RWPE1 (cell line): ENCODE data around the gene ARID3B.

Source experiments
- CTCF ChIA-PET: fragments of 350-600 bp; sonication (Branson Sonifier 250); formaldehyde crosslinking; extraction: SDS; loops from one replicate; lab custom pipeline; 2021; lab: Yijun Ruan, JAX
- POLR2A ChIA-PET: fragments of 400-600 bp; formaldehyde crosslinking; extraction: SDS; loops from one replicate; lab custom pipeline; 2020; ENCODE audit warnings: antibody characterized with exemption; ENCODE audit not compliant: low non-redundant PET; lab: Yijun Ruan, JAX
- DNase-seq: peaks from one replicate; pipeline ENCODE4 v3.0.0; 2012; ENCODE audit warnings: low spot score
- H3K27ac ChIP-seq: fragments of 450-650 bp; 2 replicates; pipeline ENCODE4 v1.5.1; 2017
- TF ChIP-seq, protein P1 (sequence below): fragments of 450-650 bp; conservative IDR thresholded peaks from 2 replicates; pipeline ENCODE4 v1.5.1; 2017; ENCODE audit warnings: low read depth, mild to moderate bottlenecking

Gene ARID3B

DNA sequence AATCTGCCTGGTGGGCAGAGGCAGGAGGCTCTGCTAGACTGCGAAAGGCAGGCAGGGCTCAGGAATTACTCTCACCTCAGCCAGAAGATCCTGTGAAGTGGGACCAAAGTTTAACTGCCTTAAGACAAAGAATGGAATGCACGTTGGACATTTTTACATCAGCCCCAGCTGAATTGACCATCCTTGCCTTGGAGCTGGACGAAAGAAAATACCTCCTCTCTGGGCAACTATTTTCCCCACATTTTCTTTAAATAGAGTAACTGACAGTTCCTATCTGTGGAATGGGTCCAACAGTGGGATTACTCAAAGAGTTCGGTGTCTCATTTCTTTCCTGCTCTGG lies 28.7 kb downstream of the ARID3B start:
- TF ChIP-seq, protein P1, sequence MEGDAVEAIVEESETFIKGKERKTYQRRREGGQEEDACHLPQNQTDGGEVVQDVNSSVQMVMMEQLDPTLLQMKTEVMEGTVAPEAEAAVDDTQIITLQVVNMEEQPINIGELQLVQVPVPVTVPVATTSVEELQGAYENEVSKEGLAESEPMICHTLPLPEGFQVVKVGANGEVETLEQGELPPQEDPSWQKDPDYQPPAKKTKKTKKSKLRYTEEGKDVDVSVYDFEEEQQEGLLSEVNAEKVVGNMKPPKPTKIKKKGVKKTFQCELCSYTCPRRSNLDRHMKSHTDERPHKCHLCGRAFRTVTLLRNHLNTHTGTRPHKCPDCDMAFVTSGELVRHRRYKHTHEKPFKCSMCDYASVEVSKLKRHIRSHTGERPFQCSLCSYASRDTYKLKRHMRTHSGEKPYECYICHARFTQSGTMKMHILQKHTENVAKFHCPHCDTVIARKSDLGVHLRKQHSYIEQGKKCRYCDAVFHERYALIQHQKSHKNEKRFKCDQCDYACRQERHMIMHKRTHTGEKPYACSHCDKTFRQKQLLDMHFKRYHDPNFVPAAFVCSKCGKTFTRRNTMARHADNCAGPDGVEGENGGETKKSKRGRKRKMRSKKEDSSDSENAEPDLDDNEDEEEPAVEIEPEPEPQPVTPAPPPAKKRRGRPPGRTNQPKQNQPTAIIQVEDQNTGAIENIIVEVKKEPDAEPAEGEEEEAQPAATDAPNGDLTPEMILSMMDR: no peak
- CTCF ChIA-PET: no interaction called here
- no peak overlapping the region for H3K27ac ChIP-seq
- no peak for DNase-seq
- POLR2A ChIA-PET: no interaction called here

DNA sequence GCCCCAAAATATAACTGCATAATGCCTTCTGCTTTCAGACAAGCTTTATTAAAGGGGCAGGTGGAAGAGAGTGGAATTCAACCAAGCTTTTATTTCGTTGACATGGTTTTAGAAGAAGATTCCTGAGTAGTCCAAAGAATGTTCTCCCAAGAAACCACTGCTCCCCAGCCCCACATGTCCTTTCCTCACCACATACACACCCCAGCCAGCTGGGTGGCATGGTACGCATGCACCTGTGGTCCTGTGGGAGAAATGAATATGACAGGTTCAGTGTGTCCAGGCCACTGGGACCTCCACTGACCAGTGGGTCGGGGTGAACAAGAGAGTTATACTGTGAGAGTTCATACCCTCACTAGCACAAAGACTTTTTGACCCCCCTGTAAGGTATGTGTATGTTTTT lies 30.2 kb downstream of the ARID3B start:
- ChIA-PET POLR2A (interaction anchor here (1.0 kb wide), 1 partner anchor 17 kb away, joined by 7 read pairs; no protein-coding TSS in a partner anchor), CTCF (no interaction called here)
- DNase-seq: no peak
- no peak overlapping the region for H3K27ac ChIP-seq
- TF ChIP-seq, protein P1: no peak

DNA sequence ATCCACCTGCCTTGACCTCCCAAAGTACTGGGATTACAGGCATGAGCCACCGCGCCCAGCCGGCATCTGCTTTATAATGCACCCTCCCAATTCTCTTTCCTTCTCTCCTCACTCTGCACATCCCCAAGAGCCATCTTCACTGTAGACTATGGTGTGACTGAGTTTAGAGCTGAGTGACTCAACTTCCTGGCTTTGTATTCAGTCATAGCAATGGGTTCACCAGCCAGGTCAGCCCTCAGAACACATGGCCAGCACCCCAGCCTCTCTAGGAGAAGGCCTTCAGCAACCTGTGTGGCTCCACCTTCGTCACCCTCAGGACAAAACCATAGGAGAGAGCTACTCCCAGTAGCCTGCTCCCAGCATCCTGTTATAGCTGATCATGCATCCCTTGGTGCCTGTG lies 33.0 kb downstream of the ARID3B start:
- no peak overlapping the region for H3K27ac ChIP-seq
- DNase-seq: no peak
- TF ChIP-seq, protein P1: no peak
- CTCF ChIA-PET: no interaction called here
- POLR2A ChIA-PET: no interaction called here

DNA sequence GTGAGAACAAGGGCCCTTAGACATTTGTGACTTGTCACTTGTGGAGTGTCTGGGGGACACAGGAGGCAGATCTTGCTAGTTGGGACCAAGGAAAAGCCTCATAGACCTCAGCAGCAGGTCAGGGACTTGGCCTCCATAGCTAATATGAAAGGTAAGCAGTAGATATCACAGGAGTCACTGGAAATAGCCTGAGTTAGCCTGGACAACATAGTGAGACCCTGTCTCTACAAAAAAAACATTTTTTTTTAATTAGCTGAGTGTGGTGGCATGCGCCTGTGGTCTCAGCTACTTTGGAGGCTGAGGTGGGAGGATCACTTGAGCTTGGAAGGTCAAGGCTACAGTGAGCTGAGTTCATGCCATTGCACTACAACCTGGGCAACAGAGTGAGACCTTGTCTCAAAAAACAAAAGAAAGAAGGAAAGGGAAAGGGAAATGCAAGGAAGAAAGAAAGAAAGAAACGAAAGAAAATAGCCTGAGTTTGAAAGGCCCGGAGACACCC lies 37.5 kb downstream of the ARID3B start:
- ChIA-PET POLR2A (interaction anchor here (1.0 kb wide), 1 partner anchor 10 kb away, joined by 4 read pairs; no protein-coding TSS in a partner anchor), CTCF (interaction anchor here (0.5 to 0.8 kb wide), 3 partner anchors 25 to 258 kb away, joined by 3 to 5 read pairs (median 4); no protein-coding TSS in a partner anchor)
- TF ChIP-seq, protein P1: no peak
- 0 out of 2 replicates have a peak overlapping the region, but pooled peaks have one; percentile 2 for H3K27ac ChIP-seq
- DNase-seq: no peak

DNA sequence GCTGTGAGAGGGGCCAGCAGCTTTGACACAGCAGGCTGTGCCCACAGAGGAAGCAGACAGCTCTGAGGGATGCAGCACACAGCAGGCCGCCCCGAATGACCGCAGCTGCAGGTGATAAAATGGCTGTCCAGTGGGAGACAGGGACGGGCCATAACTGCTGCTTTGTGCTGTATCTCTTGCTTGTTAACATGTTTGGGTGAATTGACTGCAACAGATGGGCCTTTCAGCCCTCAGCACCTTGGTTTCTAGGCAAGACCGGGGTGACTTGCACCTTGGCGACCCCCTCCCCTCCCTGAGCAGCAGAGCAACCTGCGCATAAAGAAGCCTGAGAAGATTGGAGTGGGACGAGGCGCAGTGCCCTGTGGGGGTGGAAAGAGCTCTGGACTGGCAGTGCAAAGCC lies 38.0 kb downstream of the ARID3B start:
- TF ChIP-seq, protein P1: no peak
- no peak for DNase-seq
- 0 out of 2 replicates have a peak overlapping the region, but pooled peaks have one; percentile 2 for H3K27ac ChIP-seq
- CTCF ChIA-PET: interaction anchor here (0.6 kb wide), 1 partner anchor 26 kb away, joined by 4 read pairs; no protein-coding TSS in a partner anchor
- POLR2A ChIA-PET: interaction anchor here (1.0 kb wide), 1 partner anchor 10 kb away, joined by 4 read pairs; no protein-coding TSS in a partner anchor

DNA sequence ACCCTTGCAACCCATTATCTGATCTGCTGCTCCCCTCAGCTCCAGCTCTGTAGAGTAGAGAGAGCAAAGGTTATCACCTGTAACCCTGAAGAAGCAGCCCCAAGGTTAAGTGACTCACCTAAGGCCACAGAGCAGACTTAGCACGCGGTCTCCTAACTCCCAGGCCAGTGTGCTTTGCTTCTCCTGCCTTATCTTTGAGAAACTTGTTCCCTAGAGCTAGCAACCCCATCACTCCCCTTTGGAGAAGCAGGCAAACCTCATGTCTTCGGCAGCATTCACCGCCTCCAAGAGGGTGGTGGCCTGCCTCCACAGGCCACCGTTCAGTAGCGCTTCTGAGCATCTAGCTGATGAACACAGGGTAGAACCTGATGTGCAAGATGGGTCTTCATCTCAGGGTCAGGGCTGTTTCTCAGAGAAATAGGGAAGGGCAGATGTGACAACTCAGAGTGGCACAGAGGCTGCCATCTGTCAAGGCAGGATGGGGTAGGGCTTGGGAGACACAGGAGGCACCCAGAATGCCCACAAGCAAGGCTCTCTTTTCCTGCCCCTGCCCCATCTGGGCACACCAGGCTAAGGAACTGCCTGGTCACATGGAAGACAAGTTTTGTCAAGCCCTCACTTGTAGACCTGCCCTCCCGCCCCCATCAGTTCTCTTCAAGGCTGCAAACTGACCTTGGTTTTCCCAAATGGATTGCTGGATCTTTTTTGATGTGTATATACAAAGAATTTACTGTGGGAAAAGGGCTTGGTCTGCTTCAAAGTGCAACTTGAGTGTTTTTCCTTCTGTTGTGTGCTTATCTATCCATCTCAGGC lies 39.7 kb downstream of the ARID3B start:
- CTCF ChIA-PET: no interaction called here
- H3K27ac ChIP-seq: peak overlapping the region; percentile 40
- DNase-seq: peak; percentile 36
- POLR2A ChIA-PET: no interaction called here
- TF ChIP-seq, protein P1: no peak
